ENCODE data around the gene RYK. TPM values are rescaled to one million over a fixed set of nuclear protein-coding genes. Genes with fewer than 3 reads are reported as not detected.

RYK gene
- total RNA-seq, 6 experiments from 2014 or later = 46.0 to 54.2 (median 49.9) TPM

GRCh38 chr3:134236505-134237170 is 14.0 kb downstream of the RYK start:
- no peaks in the 10 kb centered on the region for H3K36me3 Mint-ChIP-seq (ENCODE audit: low read depth)
- no peak for TF ChIP-seq CTCF (IDR thresholded peaks at IDR 0.05)
- no peak overlapping the region for H3K4me3 Mint-ChIP-seq
- no peak for DNase-seq
- no peaks in the 10 kb centered on the region for H3K27me3 Mint-ChIP-seq (ENCODE audit: insufficient read depth)
- H3K4me1 Mint-ChIP-seq (ENCODE audit: low read depth) = peaks cover 76% of the 10 kb centered on the region
- H3K27ac Mint-ChIP-seq = no peak overlapping the region; the same call in 1 of the 2 replicates
- no peaks in the 10 kb centered on the region for H3K9me3 Mint-ChIP-seq

- Mint-ChIP-seq H3K4me1 (ENCODE audit: low read depth) (peaks cover 79% of the 10 kb centered on the region), H3K4me3 (no peak overlapping the region), H3K27me3 (ENCODE audit: insufficient read depth) (no peaks in the 10 kb centered on the region; the same call in 1 of the 2 replicates), H3K9me3 (no peaks in the 10 kb centered on the region), H3K36me3 (ENCODE audit: low read depth) (no peaks in the 10 kb centered on the region), H3K27ac (no peak overlapping the region)
- no peak for TF ChIP-seq CTCF (IDR thresholded peaks at IDR 0.05)
- DNase-seq = no peak
Observed at GRCh38 chr3:134235577-134236076, 15.0 kb downstream of the RYK start.

GRCh38 chr3:134232951-134233350 is 17.7 kb downstream of the RYK start:
- H3K4me1 Mint-ChIP-seq (ENCODE audit: low read depth) = peaks cover 71% of the 10 kb centered on the region
- no peak for TF ChIP-seq CTCF (IDR thresholded peaks at IDR 0.05)
- no peaks in the 10 kb centered on the region; the same call in 1 of the 2 replicates for H3K27me3 Mint-ChIP-seq (ENCODE audit: insufficient read depth)
- no peak overlapping the region for H3K4me3 Mint-ChIP-seq
- no peak for DNase-seq
- no peak overlapping the region for H3K27ac Mint-ChIP-seq
- no peaks in the 10 kb centered on the region for H3K9me3 Mint-ChIP-seq
- peaks cover 5% of the 10 kb centered on the region; the same call in 1 of the 2 replicates for H3K36me3 Mint-ChIP-seq (ENCODE audit: low read depth)

GRCh38 chr3:134232151-134232550 is 18.5 kb downstream of the RYK start:
- no peak for TF ChIP-seq CTCF (IDR thresholded peaks at IDR 0.05)
- no peaks in the 10 kb centered on the region; the same call in 1 of the 2 replicates for H3K27me3 Mint-ChIP-seq (ENCODE audit: insufficient read depth)
- peaks cover 6% of the 10 kb centered on the region; the same call in 1 of the 2 replicates for H3K36me3 Mint-ChIP-seq (ENCODE audit: low read depth)
- H3K9me3 Mint-ChIP-seq = no peaks in the 10 kb centered on the region
- peak; percentile 36 for DNase-seq
- H3K4me1 Mint-ChIP-seq (ENCODE audit: low read depth) = peaks cover 66% of the 10 kb centered on the region
- no peak overlapping the region; the same call in 1 of the 2 replicates for H3K4me3 Mint-ChIP-seq
- peak overlapping the region; percentile 30 for H3K27ac Mint-ChIP-seq

GRCh38 chr3:134231131-134231530 is 19.5 kb downstream of the RYK start:
- Mint-ChIP-seq H3K27me3 (ENCODE audit: insufficient read depth) (no peaks in the 10 kb centered on the region; the same call in 1 of the 2 replicates), H3K36me3 (ENCODE audit: low read depth) (peaks cover 6% of the 10 kb centered on the region; the same call in 1 of the 2 replicates), H3K4me3 (no peak overlapping the region), H3K27ac (no peak overlapping the region), H3K4me1 (ENCODE audit: low read depth) (peaks cover 62% of the 10 kb centered on the region), H3K9me3 (no peaks in the 10 kb centered on the region)
- DNase-seq = no peak
- TF ChIP-seq CTCF (IDR thresholded peaks at IDR 0.05) = no peak
